HG03159 (cell line): ENCODE measurements around the gene CSRNP3.
"Not testable (repeated sequence)": the region's sequence is repeated elsewhere in the genome, so short reads cannot be mapped to it uniquely, and the experiment has no call there.

Source experiments
- ATAC-seq: cut with Tn5 transposase; IDR thresholded peaks from one replicate; pipeline ENCODE4 v1.9.1; 2021; ENCODE audit warnings: mild to moderate bottlenecking, moderate library complexity; ENCODE audit not compliant: unreplicated experiment

Gene CSRNP3

GRCh38 chr2:165582863-165583506, 113.5 kb downstream of the CSRNP3 start:
- ATAC-seq: no peak

- no peak for ATAC-seq
Measured at GRCh38 chr2:165584126-165584654, 114.7 kb downstream of the CSRNP3 start.

- ATAC-seq: no peak
Measured at GRCh38 chr2:165586019-165586418, 116.5 kb downstream of the CSRNP3 start.

GRCh38 chr2:165587335-165587938, 117.9 kb downstream of the CSRNP3 start:
- peak; percentile 75 for ATAC-seq

GRCh38 chr2:165590999-165591398, 121.5 kb downstream of the CSRNP3 start:
- not testable (repeated sequence) for ATAC-seq

GRCh38 chr2:165593081-165593480, 123.6 kb downstream of the CSRNP3 start:
- no peak for ATAC-seq

- ATAC-seq: peak; percentile 39
Measured at GRCh38 chr2:165594231-165594934, 124.9 kb downstream of the CSRNP3 start.

- ATAC-seq: peak; percentile 89
Measured at GRCh38 chr2:165594935-165595255, 125.4 kb downstream of the CSRNP3 start.

- ATAC-seq: no peak
Measured at GRCh38 chr2:165596788-165597187, 127.3 kb downstream of the CSRNP3 start.

GRCh38 chr2:165601065-165601830, 131.8 kb downstream of the CSRNP3 start:
- no peak for ATAC-seq

GRCh38 chr2:165601928-165602521, 132.5 kb downstream of the CSRNP3 start:
- ATAC-seq: no peak

GRCh38 chr2:165609672-165610071, 140.2 kb downstream of the CSRNP3 start:
- no peak for ATAC-seq

GRCh38 chr2:165610591-165611029, 141.1 kb downstream of the CSRNP3 start:
- no peak for ATAC-seq

- ATAC-seq: no peak
Measured at GRCh38 chr2:165617741-165618481, 148.4 kb downstream of the CSRNP3 start.

GRCh38 chr2:165618806-165619205, 149.3 kb downstream of the CSRNP3 start:
- no peak for ATAC-seq

- no peak for ATAC-seq
Measured at GRCh38 chr2:165621086-165621560, 151.6 kb downstream of the CSRNP3 start.

GRCh38 chr2:165623161-165623560, 153.7 kb downstream of the CSRNP3 start:
- no peak for ATAC-seq

- ATAC-seq: no peak
Measured at GRCh38 chr2:165623783-165624469, 154.4 kb downstream of the CSRNP3 start.

GRCh38 chr2:165624470-165624800, 154.9 kb downstream of the CSRNP3 start:
- ATAC-seq: no peak

GRCh38 chr2:165627470-165627869, 158.0 kb downstream of the CSRNP3 start:
- ATAC-seq: no peak
